ENCODE measurements around the gene TXK.

GRCh38 chr4:48041535-48042137, 92.4 kb downstream of the TXK start:
- TF ChIP-seq POLR2AphosphoS5 (IDR thresholded peaks at IDR 0.05; ENCODE audit: low read depth, low read length) (no peak), CTCF (IDR thresholded peaks at IDR 0.05) (no peak)
